Keratinocyte (primary cell): Measurements from ENCODE around the gene BMPER. TPM values are rescaled to one million over a fixed set of nuclear protein-coding genes. Genes with fewer than 3 reads are reported as not detected.

Experiments
- DNase-seq: peaks from one replicate; pipeline ENCODE4 v3.0.0-alpha.2; 2011; ENCODE audit warnings: low read depth, missing footprints, low spot score
- FAIRE-seq: peaks from 2 replicates; lab custom pipeline; 2011; peaks lifted over from hg19 to GRCh38; lab: Jason Lieb, UNC
- H2AFZ ChIP-seq: 2 replicates; pipeline ENCODE4 v1.6.0; 2012; ENCODE audit warnings: low read length, control low read depth, inconsistent platforms; ENCODE audit not compliant: control insufficient read depth
- H3K27ac ChIP-seq: 2 replicates; pipeline ENCODE4 v1.5.1; 2011; ENCODE audit warnings: low read length; ENCODE audit not compliant: control insufficient read depth, insufficient read depth
- H3K27me3 ChIP-seq: 3 replicates; pipeline ENCODE4 v1.6.0; 2011; ENCODE audit warnings: low read length; ENCODE audit not compliant: control insufficient read depth, insufficient read depth; ENCODE audit errors: extremely low read depth
- H3K36me3 ChIP-seq, 2 experiments: 2 replicates in 1 of 2; 3 replicates in 1 of 2; pipeline ENCODE4 v1.5.1; 2011; ENCODE audit warnings: low read length in 2 of 2, mild to moderate bottlenecking in 1 of 2; ENCODE audit not compliant: control insufficient read depth in 2 of 2, insufficient read depth in 2 of 2; ENCODE audit errors: extremely low read depth in 1 of 2
- H3K4me1 ChIP-seq: 3 replicates; pipeline ENCODE4 v1.5.1; 2011; ENCODE audit warnings: low read length; ENCODE audit not compliant: control insufficient read depth, insufficient read depth; ENCODE audit errors: extremely low read depth
- H3K4me2 ChIP-seq: 3 replicates; pipeline ENCODE4 v1.6.0; 2011; ENCODE audit warnings: low read depth, low read length; ENCODE audit not compliant: control insufficient read depth, insufficient read depth; ENCODE audit errors: extremely low read depth
- H3K4me3 ChIP-seq, 3 experiments: fragments of 200-600 bp in 1 of 3; sonication (generic) in 1 of 3; 2 replicates in 2 of 3; 3 replicates in 1 of 3; pipeline ENCODE4 v1.5.1; 2011 to 2016; ENCODE audit warnings: low read length in 3 of 3, mild to moderate bottlenecking in 3 of 3, control low read depth in 2 of 3, inconsistent platforms in 1 of 3, low read depth in 1 of 3, mixed read lengths in 1 of 3, mixed run types in 1 of 3, moderate library complexity in 1 of 3; ENCODE audit not compliant: control insufficient read depth in 2 of 3, insufficient read depth in 2 of 3; ENCODE audit errors: extremely low read depth in 1 of 3
- H3K79me2 ChIP-seq: 2 replicates; pipeline ENCODE4 v1.6.0; 2012; ENCODE audit warnings: low read length; ENCODE audit not compliant: control insufficient read depth, insufficient read depth
- H3K9ac ChIP-seq: 3 replicates; pipeline ENCODE4 v1.6.0; 2011; ENCODE audit warnings: low read length; ENCODE audit not compliant: control insufficient read depth, insufficient read depth; ENCODE audit errors: extremely low read depth
- H3K9me1 ChIP-seq: 3 replicates; pipeline ENCODE4 v1.6.0; 2011; ENCODE audit warnings: low read length; ENCODE audit not compliant: control insufficient read depth, insufficient read depth; ENCODE audit errors: extremely low read depth
- H3K9me3 ChIP-seq: 2 replicates; pipeline ENCODE4 v1.5.1; 2012; ENCODE audit warnings: low read depth, low read length; ENCODE audit not compliant: control insufficient read depth
- H4K20me1 ChIP-seq: 3 replicates; pipeline ENCODE4 v1.6.0; 2011; ENCODE audit warnings: low read length; ENCODE audit not compliant: control insufficient read depth, insufficient read depth; ENCODE audit errors: extremely low read depth
- EZH2 ChIP-seq: IDR thresholded peaks from one replicate; pipeline ENCODE4 v1.6.1; 2012; ENCODE audit warnings: inconsistent platforms, mild to moderate bottlenecking, low read length, moderate library complexity
- dilution Hi-C: fragments of 300-500 bp; cut with MboI; formaldehyde crosslinking; loops from one replicate; pipeline ENCODE4 v1.7.0; 2020; ENCODE audit warnings: low sequenced_read_pairs; ENCODE audit not compliant: extremely low pct_ligation_motif_present
- polyA plus RNA-seq, 5 experiments: library from polyadenylated mRNA; depleted of rRNA in 3 of 5; stranded (reverse) in 3 of 5; stranded (forward) in 1 of 5; unstranded in 1 of 5; fragments of >200 nt; gene quantifications; 1 replicate in 1 of 5; 2 replicates in 3 of 5; 3 replicates in 1 of 5; pipeline versions ENCODE4 v1.2.1 to v1.2.3, GENCODE V29; 2011 to 2012; ENCODE audit warnings: missing spikeins in 2 of 5, low read depth in 1 of 5, low replicate concordance in 1 of 5
- TF ChIP-seq, protein P1 (sequence below), 3 experiments: IDR thresholded peaks in 1 of 3; conservative IDR thresholded peaks in 1 of 3; optimal IDR thresholded peaks in 1 of 3; 2 replicates in 2 of 3; 3 replicates in 1 of 3; pipeline versions ENCODE3 to v1.5.1; 2011; ENCODE audit warnings: low read length in 3 of 3, mild to moderate bottlenecking in 3 of 3, moderate library complexity in 2 of 3, control low read depth in 1 of 3, inconsistent platforms in 1 of 3; ENCODE audit not compliant: insufficient read depth in 2 of 3; ENCODE audit errors: extremely low read depth in 1 of 3

The BMPER gene
- polyA plus RNA-seq, 1 donor (not counting 4 experiments of a cell fraction or from before 2014, with no cell fraction given): 0.67 TPM

DNA sequence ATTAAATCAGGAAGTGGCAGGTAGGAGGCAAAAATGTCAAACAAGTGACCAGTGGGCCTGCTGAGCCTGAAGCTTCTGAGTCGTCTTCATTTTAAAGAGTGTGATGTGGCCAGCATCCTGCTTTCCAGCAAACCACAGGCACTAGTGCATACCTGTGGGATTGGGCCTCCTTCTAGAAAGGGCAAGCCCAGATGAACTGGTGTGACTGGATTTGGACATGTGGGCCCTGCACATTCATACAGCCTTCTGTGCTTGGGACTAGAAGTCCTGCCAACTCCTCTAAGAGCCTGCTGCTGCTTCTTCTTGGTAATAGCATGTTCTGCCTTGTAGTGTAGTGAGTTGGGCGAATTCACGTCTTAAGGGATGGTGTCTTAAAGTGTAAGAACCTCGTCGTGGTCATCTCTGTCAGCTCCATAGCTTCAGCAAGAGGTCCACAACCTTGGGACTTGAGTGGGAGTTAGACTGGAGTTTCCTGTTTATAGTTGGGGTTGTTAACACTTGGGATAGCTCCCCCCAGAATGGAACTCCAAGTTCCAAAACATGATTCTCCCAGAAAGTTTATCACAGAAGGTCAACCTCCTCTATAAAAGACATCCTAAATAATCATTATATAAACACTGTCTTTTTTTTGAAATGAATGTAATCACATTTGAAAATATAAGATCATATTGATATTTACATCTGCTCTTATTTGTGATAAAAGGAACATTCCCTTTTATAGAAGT is 11.2 kb downstream of the BMPER start:
- no peak for FAIRE-seq
- no peaks in the 10 kb centered on the region for H3K79me2 ChIP-seq
- no peak for DNase-seq

GRCh38 chr7:33917661-33918060 is 12.3 kb downstream of the BMPER start:
- Histone ChIP-seq H3K9me3 (no peaks in the 10 kb centered on the region), H3K27ac (no peak overlapping the region), H3K4me3 (no peak overlapping the region), H2AFZ (no peak overlapping the region), H4K20me1 (no peaks in the 10 kb centered on the region), H3K9me1 (no peaks in the 10 kb centered on the region), H3K36me3 (no peaks in the 10 kb centered on the region), H3K4me2 (no peak overlapping the region), H3K9ac (no peak overlapping the region), H3K27me3 (no peaks in the 10 kb centered on the region), H3K4me1 (peaks cover 3% of the 10 kb centered on the region), H3K79me2 (no peaks in the 10 kb centered on the region)
- dilution Hi-C loops: no loop called here
- DNase-seq: no peak
- FAIRE-seq: no peak
- TF ChIP-seq, protein P1, sequence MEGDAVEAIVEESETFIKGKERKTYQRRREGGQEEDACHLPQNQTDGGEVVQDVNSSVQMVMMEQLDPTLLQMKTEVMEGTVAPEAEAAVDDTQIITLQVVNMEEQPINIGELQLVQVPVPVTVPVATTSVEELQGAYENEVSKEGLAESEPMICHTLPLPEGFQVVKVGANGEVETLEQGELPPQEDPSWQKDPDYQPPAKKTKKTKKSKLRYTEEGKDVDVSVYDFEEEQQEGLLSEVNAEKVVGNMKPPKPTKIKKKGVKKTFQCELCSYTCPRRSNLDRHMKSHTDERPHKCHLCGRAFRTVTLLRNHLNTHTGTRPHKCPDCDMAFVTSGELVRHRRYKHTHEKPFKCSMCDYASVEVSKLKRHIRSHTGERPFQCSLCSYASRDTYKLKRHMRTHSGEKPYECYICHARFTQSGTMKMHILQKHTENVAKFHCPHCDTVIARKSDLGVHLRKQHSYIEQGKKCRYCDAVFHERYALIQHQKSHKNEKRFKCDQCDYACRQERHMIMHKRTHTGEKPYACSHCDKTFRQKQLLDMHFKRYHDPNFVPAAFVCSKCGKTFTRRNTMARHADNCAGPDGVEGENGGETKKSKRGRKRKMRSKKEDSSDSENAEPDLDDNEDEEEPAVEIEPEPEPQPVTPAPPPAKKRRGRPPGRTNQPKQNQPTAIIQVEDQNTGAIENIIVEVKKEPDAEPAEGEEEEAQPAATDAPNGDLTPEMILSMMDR (optimal IDR thresholded peaks at IDR 0.05 in 1 of 3, IDR thresholded peaks at IDR 0.05 in 1 of 3, conservative IDR thresholded peaks at IDR 0.05 in 1 of 3; ENCODE audit: extremely low read depth in 1 of 3, insufficient read depth in 2 of 3, low read length in 3 of 3): no peak
- TF ChIP-seq EZH2: no peak

More for the DNA sequence above, 11.2 kb downstream of the BMPER start:
- Histone ChIP-seq H3K4me3 (no peak overlapping the region), H3K27ac (no peak overlapping the region), H3K27me3 (no peaks in the 10 kb centered on the region), H3K9me3 (no peaks in the 10 kb centered on the region), H3K4me2 (no peak overlapping the region), H3K4me1 (peaks cover 3% of the 10 kb centered on the region), H4K20me1 (no peaks in the 10 kb centered on the region), H3K9me1 (no peaks in the 10 kb centered on the region), H3K9ac (no peak overlapping the region), H2AFZ (no peak overlapping the region), H3K36me3 (no peaks in the 10 kb centered on the region)
- dilution Hi-C loops: no loop called here
- no peak for TF ChIP-seq EZH2
- TF ChIP-seq, protein P1 (optimal IDR thresholded peaks at IDR 0.05 in 1 of 3, IDR thresholded peaks at IDR 0.05 in 1 of 3, conservative IDR thresholded peaks at IDR 0.05 in 1 of 3; ENCODE audit: extremely low read depth in 1 of 3, insufficient read depth in 2 of 3, low read length in 3 of 3): no peak
